H4 (cell line): Measurements from ENCODE around the gene MAP3K2. TPM values are rescaled to one million over a fixed set of nuclear protein-coding genes. Genes with fewer than 3 reads are reported as not detected.

Experiments
- DNase-seq: peaks from one replicate; pipeline ENCODE4 v3.0.0-alpha.2; 2015; ENCODE audit warnings: low spot score
- total RNA-seq: library from RNA; depleted of rRNA; stranded (reverse); fragments of >200 nt; shearing (Covaris generic); gene quantifications from 2 replicates; pipeline ENCODE4 v1.2.3, GENCODE V29; 2014; rRNA removed

Gene MAP3K2, protein sequence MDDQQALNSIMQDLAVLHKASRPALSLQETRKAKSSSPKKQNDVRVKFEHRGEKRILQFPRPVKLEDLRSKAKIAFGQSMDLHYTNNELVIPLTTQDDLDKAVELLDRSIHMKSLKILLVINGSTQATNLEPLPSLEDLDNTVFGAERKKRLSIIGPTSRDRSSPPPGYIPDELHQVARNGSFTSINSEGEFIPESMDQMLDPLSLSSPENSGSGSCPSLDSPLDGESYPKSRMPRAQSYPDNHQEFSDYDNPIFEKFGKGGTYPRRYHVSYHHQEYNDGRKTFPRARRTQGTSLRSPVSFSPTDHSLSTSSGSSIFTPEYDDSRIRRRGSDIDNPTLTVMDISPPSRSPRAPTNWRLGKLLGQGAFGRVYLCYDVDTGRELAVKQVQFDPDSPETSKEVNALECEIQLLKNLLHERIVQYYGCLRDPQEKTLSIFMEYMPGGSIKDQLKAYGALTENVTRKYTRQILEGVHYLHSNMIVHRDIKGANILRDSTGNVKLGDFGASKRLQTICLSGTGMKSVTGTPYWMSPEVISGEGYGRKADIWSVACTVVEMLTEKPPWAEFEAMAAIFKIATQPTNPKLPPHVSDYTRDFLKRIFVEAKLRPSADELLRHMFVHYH
- 15.5 and 17.4 TPM in 2 replicates for total RNA-seq

DNA sequence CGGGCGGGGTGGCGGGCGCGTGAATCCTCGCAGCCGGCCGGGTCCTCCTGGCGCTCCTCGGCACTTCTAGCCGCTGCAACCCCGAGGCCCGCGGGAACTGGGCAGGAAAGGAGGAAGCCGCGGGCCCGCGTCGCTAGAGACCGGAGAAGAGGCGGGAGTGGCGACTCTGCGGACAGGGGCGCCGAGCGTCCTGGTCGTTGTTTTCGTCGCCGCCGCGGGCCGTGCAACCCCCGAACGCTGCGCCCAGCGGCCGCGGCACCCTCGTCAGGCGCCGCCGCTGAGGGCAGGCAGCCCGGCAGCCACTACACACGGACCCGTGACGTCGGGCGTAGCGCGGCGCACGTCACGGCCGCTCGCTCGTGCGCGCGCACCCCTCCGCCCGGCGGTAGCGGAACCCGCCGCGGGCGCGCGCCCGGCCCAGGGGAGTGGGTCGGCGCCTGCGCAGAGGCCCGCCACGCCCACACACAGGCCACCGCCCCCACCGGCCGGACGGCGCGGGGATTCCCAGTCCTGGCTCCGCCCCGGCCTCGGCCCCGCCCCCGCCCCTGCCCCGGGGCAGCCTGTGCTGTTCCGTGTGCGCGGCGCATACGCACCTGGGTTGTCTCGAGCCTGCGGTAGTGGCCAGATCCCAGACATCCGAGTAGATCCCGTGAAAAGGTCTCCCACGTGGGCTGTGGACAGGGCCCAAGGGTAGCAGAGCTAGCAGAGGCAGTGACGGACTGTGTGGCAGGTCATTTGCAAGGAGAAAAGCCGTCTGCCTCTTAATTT is at the start of gene MAP3K2:
TSS of gene MAP3K2 (minus strand) at position 321 of the 768 bp plus-strand sequence. CDS start 44,846 bp downstream, outside the sequence.
- peak; percentile 81 for DNase-seq

DNA sequence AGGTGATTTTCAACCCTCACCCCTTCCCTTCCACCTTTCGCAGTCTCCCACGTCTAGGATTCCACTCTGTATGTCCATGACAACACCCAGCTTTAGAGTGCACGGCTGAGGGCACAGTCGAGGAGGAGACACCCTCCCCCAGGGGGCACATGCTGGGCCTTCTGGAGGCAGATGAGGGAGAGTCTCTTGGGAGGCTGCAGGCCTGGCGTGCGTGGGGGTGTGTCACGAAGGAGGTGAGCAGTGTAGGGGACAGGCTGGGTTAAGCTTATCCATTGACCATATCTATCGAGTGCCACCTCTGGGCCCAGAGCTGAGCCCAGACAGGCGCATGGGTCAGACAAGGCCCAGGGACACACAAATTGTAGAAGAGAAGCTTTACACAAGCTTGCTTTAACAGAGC is 49.3 kb upstream of the MAP3K2 start:
- DNase-seq = no peak

DNA sequence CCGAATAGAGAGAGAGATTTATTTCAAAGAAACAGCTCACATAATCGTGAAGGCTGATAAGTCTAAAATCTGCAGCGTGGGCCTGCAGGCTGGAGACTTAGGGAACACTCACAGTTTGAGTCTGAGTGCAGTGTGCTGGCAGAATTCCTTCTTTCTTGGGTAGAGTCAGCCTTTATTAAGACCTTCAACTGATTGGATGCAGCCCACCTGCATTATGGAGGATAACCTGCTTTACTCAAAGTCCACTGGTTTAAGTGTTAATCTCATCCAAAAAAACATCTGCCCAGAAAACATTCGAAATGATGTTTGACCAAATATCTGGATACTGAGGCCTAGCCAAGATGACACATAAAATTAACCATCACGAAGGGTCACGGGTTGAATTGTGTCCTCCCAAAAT is 46.7 kb upstream of the MAP3K2 start:
- no peak for DNase-seq

DNA sequence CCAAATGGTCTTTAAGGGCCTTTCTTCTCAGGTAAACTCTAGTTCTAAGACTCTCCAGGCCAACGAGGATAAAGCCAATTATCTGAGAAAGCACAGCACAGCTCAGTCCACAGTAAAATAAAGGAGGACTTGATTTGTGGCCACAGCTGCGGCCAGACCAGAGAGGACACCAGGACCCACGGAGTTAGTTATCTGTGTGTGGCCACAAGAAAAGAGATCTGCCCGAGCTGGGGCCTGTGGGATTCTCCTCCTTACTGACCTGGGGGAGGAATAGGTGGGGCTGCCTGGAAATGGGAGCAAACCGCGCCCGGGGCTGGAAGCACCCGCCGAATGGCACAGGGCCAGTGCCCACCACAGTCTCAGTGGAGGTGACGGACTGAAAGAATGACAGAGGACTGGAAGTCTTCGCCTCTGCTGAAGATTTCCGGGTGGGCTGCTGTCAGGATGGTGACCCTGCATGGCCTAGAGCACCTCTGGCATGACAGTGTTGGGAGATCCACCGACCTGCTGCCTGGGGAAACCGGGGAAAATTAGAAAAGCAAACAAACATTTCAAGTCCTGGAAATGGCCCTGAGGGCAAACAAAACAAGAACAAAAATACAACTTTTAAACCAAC is 43.7 kb upstream of the MAP3K2 start:
- no peak for DNase-seq

DNA sequence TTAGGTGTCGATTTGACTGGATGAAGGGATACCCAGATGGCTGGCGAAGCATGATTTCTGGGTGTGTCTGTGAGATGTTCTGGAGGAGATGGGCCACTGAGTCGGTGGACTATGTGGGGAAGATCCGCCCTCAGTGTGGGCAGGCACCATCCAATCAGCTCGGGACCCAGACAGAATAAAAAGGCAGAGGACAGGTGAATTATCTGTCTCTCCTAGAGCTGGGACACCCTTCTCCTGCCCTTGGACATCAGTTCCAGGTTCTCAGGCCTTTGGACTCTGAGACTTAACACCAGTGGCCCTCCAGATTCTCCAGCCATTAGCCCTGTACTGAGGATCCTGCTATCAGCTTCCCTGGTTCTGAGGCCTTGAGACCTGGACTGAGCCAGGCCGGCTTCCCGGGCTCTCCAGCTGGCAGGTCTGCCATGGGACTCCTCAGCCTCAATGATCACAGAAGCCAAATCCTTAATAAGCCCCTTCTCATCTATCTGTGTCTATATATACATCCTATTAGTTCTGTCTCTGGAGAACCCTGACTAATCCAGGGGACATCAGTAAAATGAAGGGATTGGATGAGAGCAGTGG is 42.2 kb upstream of the MAP3K2 start:
- no peak for DNase-seq

DNA sequence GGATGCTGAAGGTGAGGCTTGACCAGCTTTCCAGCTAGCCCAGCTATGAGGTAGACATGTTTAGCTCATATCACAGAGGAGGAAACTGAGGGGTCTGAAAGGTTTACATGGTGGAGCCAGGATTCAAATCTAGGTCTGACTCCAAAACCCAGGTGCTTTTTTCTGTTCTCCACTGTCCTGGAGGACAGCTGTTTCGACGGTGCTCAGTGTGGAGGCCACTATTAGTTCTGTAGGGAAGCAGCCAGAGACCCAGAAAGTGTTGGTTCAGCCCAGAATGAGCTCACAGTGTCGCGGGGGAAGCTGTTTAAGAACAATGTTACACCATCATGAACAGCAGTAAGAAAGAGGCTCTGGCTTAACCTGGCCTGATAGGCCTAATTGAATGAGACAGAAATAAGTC is 41.5 kb upstream of the MAP3K2 start:
- DNase-seq = no peak

DNA sequence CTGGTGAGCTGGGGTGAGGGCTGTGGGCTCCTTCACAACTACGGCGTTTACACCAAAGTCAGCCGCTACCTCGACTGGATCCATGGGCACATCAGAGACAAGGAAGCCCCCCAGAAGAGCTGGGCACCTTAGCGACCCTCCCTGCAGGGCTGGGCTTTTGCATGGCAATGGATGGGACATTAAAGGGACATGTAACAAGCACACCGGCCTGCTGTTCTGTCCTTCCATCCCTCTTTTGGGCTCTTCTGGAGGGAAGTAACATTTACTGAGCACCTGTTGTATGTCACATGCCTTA is 41.0 kb upstream of the MAP3K2 start:
- no peak for DNase-seq

DNA sequence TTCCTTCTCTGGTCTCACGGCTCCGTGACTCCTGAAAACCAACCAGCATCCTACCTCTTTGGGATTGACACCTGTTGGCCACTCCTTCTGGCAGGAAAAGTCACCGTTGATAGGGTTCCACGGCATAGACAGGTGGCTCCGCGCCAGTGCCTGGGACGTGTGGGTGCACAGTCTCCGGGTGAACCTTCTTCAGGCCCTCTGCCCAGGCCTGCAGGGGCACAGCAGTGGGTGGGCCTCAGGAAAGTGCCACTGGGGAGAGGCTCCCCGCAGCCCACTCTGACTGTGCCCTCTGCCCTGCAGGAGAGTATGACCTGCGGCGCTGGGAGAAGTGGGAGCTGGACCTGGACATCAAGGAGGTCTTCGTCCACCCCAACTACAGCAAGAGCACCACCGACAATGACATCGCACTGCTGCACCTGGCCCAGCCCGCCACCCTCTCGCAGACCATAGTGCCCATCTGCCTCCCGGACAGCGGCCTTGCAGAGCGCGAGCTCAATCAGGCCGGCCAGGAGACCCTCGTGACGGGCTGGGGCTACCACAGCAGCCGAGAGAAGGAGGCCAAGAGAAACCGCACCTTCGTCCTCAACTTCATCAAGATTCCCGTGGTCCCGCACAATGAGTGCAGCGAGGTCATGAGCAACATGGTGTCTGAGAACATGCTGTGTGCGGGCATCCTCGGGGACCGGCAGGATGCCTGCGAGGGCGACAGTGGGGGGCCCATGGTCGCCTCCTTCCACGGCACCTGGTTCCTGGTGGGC is 40.5 kb upstream of the MAP3K2 start:
- no peak for DNase-seq

DNA sequence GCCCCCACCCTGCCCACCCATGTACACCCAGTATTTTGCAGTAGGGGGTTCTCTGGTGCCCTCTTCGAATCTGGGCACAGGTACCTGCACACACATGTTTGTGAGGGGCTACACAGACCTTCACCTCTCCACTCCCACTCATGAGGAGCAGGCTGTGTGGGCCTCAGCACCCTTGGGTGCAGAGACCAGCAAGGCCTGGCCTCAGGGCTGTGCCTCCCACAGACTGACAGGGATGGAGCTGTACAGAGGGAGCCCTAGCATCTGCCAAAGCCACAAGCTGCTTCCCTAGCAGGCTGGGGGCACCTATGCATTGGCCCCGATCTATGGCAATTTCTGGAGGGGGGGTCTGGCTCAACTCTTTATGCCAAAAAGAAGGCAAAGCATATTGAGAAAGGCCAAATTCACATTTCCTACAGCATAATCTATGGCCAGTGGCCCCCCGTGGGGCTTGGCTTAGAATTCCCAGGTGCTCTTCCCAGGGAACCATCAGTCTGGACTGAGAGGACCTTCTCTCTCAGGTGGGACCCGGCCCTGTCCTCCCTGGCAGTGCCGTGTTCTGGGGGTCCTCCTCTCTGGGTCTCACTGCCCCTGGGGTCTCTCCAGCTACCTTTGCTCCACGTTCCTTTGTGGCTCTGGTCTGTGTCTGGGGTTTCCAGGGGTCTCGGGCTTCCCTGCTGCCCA is 39.7 kb upstream of the MAP3K2 start:
- no peak for DNase-seq

DNA sequence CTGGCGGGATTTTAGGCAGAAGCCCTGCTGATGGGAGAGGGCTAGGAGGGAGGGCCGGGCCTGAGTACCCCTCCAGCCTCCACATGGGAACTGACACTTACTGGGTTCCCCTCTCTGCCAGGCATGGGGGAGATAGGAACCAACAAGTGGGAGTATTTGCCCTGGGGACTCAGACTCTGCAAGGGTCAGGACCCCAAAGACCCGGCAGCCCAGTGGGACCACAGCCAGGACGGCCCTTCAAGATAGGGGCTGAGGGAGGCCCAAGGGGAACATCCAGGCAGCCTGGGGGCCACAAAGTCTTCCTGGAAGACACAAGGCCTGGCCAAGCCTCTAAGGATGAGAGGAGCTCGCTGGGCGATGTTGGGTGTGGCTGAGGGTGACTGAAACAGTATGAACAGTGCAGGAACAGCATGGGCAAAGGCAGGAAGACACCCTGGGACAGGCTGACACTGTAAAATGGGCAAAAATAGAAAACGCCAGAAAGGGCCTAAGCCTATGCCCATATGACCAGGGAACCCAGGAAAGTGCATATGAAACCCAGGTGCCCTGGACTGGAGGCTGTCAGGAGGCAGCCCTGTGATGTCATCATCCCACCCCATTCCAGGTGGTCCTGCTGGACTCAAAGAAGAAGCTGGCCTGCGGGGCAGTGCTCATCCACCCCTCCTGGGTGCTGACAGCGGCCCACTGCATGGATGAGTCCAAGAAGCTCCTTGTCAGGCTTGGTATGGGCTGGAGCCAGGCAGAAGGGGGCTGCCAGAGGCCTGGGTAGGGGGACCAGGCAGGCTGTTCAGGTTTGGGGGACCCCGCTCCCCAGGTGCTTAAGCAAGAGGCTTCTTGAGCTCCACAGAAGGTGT is 39.0 kb upstream of the MAP3K2 start:
- no peak for DNase-seq

DNA sequence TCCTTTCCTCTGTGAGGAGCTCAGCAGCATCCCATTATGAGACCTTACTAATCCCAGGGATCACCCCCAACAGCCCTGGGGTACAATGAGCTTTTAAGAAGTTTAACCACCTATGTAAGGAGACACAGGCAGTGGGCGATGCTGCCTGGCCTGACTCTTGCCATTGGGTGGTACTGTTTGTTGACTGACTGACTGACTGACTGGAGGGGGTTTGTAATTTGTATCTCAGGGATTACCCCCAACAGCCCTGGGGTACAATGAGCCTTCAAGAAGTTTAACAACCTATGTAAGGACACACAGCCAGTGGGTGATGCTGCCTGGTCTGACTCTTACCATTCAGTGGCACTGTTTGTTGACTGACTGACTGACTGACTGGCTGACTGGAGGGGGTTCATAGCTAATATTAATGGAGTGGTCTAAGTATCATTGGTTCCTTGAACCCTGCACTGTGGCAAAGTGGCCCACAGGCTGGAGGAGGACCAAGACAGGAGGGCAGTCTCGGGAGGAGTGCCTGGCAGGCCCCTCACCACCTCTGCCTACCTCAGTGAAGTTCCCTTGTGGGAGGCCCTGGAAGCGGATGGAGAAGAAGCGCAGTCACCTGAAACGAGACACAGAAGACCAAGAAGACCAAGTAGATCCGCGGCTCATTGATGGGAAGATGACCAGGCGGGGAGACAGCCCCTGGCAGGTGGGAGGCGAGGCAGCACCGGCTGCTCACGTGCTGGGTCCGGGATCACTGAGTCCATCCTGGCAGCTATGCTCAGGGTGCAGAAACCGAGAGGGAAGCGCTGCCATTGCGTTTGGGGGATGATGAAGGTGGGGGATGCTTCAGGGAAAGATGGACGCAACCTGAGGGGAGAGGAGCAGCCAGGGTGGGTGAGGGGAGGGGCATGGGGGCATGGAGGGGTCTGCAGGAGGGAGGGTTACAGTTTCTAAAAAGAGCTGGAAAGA is 38.0 kb upstream of the MAP3K2 start:
- no peak for DNase-seq

DNA sequence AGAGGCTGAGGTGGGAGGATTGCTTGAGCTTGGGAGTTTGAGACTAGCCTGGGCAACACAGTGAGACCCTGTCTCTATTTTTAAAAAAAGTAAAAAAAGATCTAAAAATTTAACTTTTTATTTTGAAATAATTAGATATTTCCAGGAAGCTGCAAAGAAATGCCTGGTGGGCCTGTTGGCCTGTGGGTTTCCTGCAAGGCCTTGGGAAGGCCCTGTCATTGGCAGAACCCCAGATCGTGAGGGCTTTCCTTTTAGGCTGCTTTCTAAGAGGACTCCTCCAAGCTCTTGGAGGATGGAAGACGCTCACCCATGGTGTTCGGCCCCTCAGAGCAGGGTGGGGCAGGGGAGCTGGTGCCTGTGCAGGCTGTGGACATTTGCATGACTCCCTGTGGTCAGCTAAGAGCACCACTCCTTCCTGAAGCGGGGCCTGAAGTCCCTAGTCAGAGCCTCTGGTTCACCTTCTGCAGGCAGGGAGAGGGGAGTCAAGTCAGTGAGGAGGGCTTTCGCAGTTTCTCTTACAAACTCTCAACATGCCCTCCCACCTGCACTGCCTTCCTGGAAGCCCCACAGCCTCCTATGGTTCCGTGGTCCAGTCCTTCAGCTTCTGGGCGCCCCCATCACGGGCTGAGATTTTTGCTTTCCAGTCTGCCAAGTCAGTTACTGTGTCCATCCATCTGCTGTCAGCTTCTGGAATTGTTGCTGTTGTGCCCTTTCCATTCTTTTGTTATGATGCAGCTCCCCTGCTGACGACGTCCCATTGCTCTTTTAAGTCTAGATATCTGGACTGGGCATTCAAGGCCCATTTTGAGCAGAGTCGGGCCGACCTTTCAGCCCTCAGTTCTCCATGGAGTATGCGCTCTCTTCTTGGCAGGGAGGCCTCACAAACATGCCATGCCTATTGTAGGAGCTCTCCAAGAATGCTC is 37.1 kb upstream of the MAP3K2 start:
- DNase-seq = no peak

DNA sequence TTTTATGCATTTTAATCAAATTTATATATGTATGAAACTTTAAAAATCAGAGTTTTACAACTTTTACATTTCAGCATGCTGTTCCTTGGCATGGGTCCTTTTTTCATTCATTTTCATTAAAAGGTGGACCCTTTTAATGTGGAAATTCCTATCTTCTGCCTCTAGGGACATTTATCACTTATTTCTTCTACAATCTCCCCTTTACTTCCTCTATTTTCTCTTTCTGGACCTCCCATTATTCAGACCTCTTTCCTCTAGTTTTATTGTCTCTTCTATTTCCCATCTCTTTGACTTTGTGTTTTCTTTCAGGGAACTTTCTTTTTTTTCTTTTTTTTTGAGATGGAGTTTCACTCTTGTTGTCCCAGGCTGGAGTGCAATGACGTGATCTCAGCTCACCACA is 36.1 kb upstream of the MAP3K2 start:
- no peak for DNase-seq

DNA sequence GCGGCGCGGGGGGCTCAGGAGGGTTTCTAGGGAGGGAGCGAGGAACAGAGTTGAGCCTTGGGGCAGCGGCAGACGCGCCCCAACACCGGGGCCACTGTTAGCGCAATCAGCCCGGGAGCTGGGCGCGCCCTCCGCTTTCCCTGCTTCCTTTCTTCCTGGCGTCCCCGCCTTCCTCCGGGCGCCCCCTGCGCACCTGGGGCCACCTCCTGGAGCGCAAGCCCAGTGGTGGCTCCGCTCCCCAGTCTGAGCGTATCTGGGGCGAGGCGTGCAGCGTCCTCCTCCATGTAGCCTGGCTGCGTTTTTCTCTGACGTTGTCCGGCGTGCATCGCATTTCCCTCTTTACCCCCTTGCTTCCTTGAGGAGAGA is 35.7 kb upstream of the MAP3K2 start:
- DNase-seq = no peak

DNA sequence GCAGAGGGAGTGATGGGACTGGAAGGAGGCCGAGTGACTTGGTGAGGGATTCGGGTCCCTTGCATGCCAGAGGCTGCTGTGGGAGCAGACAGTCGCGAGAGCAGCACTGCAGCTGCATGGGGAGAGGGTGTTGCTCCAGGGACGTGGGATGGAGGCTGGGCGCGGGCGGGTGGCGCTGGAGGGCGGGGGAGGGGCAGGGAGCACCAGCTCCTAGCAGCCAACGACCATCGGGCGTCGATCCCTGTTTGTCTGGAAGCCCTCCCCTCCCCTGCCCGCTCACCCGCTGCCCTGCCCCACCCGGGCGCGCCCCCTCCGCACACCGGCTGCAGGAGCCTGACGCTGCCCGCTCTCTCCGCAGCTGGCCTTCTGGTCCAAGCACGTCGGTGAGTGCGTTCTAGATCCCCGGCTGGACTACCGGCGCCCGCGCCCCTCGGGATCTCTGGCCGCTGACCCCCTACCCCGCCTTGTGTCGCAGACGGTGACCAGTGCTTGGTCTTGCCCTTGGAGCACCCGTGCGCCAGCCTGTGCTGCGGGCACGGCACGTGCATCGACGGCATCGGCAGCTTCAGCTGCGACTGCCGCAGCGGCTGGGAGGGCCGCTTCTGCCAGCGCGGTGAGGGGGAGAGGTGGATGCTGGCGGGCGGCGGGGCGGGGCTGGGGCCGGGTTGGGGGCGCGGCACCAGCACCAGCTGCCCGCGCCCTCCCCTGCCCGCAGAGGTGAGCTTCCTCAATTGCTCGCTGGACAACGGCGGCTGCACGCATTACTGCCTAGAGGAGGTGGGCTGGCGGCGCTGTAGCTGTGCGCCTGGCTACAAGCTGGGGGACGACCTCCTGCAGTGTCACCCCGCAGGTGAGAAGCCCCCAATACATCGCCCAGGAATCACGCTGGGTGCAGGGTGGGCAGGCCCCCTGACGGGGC is 35.0 kb upstream of the MAP3K2 start:
- DNase-seq = no peak

DNA sequence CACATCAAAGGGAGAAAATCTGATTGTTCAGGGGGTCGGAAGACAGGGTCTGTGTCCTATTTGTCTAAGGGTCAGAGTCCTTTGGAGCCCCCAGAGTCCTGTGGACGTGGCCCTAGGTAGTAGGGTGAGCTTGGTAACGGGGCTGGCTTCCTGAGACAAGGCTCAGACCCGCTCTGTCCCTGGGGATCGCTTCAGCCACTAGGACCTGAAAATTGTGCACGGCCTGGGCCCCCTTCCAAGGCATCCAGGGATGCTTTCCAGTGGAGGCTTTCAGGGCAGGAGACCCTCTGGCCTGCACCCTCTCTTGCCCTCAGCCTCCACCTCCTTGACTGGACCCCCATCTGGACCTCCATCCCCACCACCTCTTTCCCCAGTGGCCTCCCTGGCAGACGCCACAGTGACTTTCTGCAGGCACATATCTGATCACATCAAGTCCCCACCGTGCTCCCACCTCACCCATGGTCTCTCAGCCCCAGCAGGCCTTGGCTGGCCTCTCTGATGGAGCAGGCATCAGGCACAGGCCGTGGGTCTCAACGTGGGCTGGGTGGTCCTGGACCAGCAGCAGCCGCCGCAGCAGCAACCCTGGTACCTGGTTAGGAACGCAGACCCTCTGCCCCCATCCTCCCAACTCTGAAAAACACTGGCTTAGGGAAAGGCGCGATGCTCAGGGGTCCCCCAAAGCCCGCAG is 34.2 kb upstream of the MAP3K2 start:
- no peak for DNase-seq
